Neural progenitor cell (in vitro differentiated cells): ENCODE results near the gene HYPK. TPM values are rescaled to one million over a fixed set of nuclear protein-coding genes. Genes with fewer than 3 reads are reported as not detected.

ENCODE experiments used
- DNase-seq: peaks from one replicate; pipeline ENCODE4 v3.0.0-alpha.2; 2016; ENCODE audit warnings: low spot score
- H2AFZ ChIP-seq: fragments of 200-600 bp; sonication (generic); replicated peaks from 2 replicates; pipeline ENCODE4 v1.6.1; 2016; ENCODE audit warnings: antibody characterized with exemption
- H3F3A ChIP-seq: fragments of 200-600 bp; sonication (generic); 2 replicates; pipeline ENCODE4 v1.6.1; 2016; ENCODE audit warnings: antibody characterized with exemption, low read depth
- H3K27ac ChIP-seq: fragments of 200-600 bp; sonication (generic); 2 replicates; pipeline ENCODE4 v1.5.1; 2016; ENCODE audit warnings: mild to moderate bottlenecking
- H3K27me3 ChIP-seq: fragments of 200-600 bp; sonication (generic); 2 replicates; pipeline ENCODE4 v1.6.1; 2016; ENCODE audit warnings: mild to moderate bottlenecking, moderate library complexity
- H3K36me3 ChIP-seq: fragments of 200-600 bp; sonication (generic); 2 replicates; pipeline ENCODE4 v1.5.1; 2016
- H3K4me1 ChIP-seq: fragments of 200-600 bp; sonication (generic); 2 replicates; pipeline ENCODE4 v1.6.1; 2016; ENCODE audit warnings: mixed run types
- H3K4me2 ChIP-seq: fragments of 200-600 bp; sonication (generic); 2 replicates; pipeline ENCODE4 v1.6.1; 2016
- H3K4me3 ChIP-seq: fragments of 200-600 bp; sonication (generic); 2 replicates; pipeline ENCODE4 v1.5.1; 2016
- H3K79me2 ChIP-seq: fragments of 200-600 bp; sonication (generic); 2 replicates; pipeline ENCODE4 v1.6.1; 2016; ENCODE audit warnings: low read depth
- H3K9ac ChIP-seq: fragments of 200-600 bp; sonication (generic); 2 replicates; pipeline ENCODE4 v1.6.1; 2016
- H3K9me3 ChIP-seq: fragments of 200-600 bp; sonication (generic); 2 replicates; pipeline ENCODE4 v1.5.1; 2016; ENCODE audit warnings: low read depth
- H4K20me1 ChIP-seq: fragments of 200-600 bp; sonication (generic); 2 replicates; pipeline ENCODE4 v1.6.1; 2016; ENCODE audit warnings: low read depth
- H3K27ac Mint-ChIP-seq: 3 replicates; pipeline ENCODE4 v1.8.0; 2021; ENCODE audit warnings: mixed read lengths
- H3K27me3 Mint-ChIP-seq: 2 replicates; pipeline ENCODE4 v1.8.0; 2022; ENCODE audit warnings: low read depth, mild to moderate bottlenecking, inconsistent platforms, moderate library complexity, mixed read lengths; ENCODE audit not compliant: insufficient read depth
- H3K36me3 Mint-ChIP-seq: 3 replicates; pipeline ENCODE4 v1.8.0; 2021; ENCODE audit warnings: mixed read lengths
- H3K4me1 Mint-ChIP-seq: 3 replicates; pipeline ENCODE4 v1.8.0; 2021; ENCODE audit warnings: mixed read lengths
- H3K4me3 Mint-ChIP-seq: 3 replicates; pipeline ENCODE4 v1.8.0; 2021; ENCODE audit warnings: mild to moderate bottlenecking, moderate library complexity, mixed read lengths
- H3K9me3 Mint-ChIP-seq: 3 replicates; pipeline ENCODE4 v1.8.0; 2020; ENCODE audit warnings: mixed read lengths
- EZH2phosphoT487 ChIP-seq: fragments of 200-600 bp; sonication (generic); IDR thresholded peaks from 2 replicates; pipeline ENCODE4 v1.6.1; 2017; ENCODE audit warnings: antibody characterized with exemption
- microRNA counts: library from miRNA; unstranded; fragments of <30 nt; microRNA quantifications from one replicate; lab custom pipeline; 2016
- microRNA-seq: library from miRNA; unstranded; fragments of <30 nt; microRNA quantifications from one replicate; pipeline ENCODE4, GENCODE V29; 2016
- small RNA-seq: library from RNA; depleted of rRNA; stranded (forward); fragments of <200 nt; gene quantifications from one replicate; pipeline ENCODE3, GENCODE V24; 2015
- total RNA-seq: library from RNA; depleted of rRNA; stranded (reverse); fragments of >200 nt; gene quantifications from 2 replicates; pipeline ENCODE4 v1.2.3, GENCODE V29; 2015; ENCODE audit warnings: low replicate concordance
- TF ChIP-seq, protein P1 (sequence below): fragments of 200-600 bp; sonication (generic); IDR thresholded peaks from 2 replicates; pipeline ENCODE4 v1.5.1; 2017; ENCODE audit warnings: antibody characterized with exemption, mild to moderate bottlenecking

The HYPK gene
- total RNA-seq, 1 donor from 2014 or later, result 8.3 TPM

DNA sequence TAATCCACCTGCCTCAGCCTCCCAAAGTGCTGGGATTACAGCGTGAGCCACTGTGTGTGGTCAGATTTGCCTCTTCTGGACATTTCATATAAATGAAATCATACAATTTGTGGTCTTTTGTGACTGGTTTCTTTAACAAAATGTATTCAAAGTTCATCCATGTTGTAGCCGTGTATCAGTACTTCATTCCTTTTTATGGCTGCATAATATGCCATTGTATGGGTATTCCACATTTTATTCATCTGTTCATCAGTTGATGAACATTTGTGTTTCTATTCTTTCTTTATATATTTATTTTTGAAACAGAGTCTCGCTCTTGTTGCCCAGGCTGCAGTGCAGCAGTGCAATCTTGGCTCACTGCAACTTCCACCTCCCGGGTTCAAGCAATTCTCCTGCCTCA is 52.2 kb downstream of the HYPK start:
- H3K4me3 Mint-ChIP-seq, result no peak overlapping the region

More for the DNA sequence above, 52.2 kb downstream of the HYPK start:
- Histone ChIP-seq H2AFZ (no peak overlapping the region), H3K27ac (no peak overlapping the region), H3K9me3 (no peaks in the 10 kb centered on the region), H3K36me3 (peaks cover 9% of the 10 kb centered on the region), H3K4me3 (no peak overlapping the region), H3K27me3 (no peaks in the 10 kb centered on the region), H3K4me2 (no peak overlapping the region), H4K20me1 (no peaks in the 10 kb centered on the region), H3K9ac (no peak overlapping the region), H3K4me1 (no peaks in the 10 kb centered on the region), H3K79me2 (no peaks in the 10 kb centered on the region), H3F3A (peaks cover 6% of the 10 kb centered on the region)
- TF ChIP-seq, protein P1, sequence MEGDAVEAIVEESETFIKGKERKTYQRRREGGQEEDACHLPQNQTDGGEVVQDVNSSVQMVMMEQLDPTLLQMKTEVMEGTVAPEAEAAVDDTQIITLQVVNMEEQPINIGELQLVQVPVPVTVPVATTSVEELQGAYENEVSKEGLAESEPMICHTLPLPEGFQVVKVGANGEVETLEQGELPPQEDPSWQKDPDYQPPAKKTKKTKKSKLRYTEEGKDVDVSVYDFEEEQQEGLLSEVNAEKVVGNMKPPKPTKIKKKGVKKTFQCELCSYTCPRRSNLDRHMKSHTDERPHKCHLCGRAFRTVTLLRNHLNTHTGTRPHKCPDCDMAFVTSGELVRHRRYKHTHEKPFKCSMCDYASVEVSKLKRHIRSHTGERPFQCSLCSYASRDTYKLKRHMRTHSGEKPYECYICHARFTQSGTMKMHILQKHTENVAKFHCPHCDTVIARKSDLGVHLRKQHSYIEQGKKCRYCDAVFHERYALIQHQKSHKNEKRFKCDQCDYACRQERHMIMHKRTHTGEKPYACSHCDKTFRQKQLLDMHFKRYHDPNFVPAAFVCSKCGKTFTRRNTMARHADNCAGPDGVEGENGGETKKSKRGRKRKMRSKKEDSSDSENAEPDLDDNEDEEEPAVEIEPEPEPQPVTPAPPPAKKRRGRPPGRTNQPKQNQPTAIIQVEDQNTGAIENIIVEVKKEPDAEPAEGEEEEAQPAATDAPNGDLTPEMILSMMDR, result no peak
- TF ChIP-seq EZH2phosphoT487, result no peak
- Mint-ChIP-seq H3K36me3 (peaks cover 12% of the 10 kb centered on the region), H3K27ac (no peak overlapping the region), H3K27me3 (no peaks in the 10 kb centered on the region), H3K4me1 (no peaks in the 10 kb centered on the region), H3K9me3 (no peaks in the 10 kb centered on the region)
- no peak for DNase-seq

MicroRNAs within 50 kb of the gene (microRNA counts, 767-probe panel; counts per million panel counts)
- microRNA hsa-miR-1282 (lab: Ali Mortazavi, UCI), result 460 counts per million, percentile 90 among the panel's probes with 10 or more counts

Small RNA genes within 50 kb of the gene (microRNA-seq; reads per million reads assigned to microRNA genes)
- gene MIR1282, result not detected

Small RNA genes within 50 kb of the gene (small RNA-seq; reads per million reads assigned to genes)
- not detected for gene MIR1282

Other genes with a start within 250 kb of the HYPK start
- gene PPIP5K1, start 210.4 kb upstream of the HYPK start, total RNA-seq, result 17.0 and 35.6 TPM in 2 replicates
- 4.4 and 4.6 TPM in 2 replicates for gene CKMT1B, start 206.6 kb upstream of the HYPK start, total RNA-seq
- 0.09 and 1.7 TPM in 2 replicates for gene STRC, start 181.8 kb upstream of the HYPK start, total RNA-seq
- 1.1 and 1.5 TPM in 2 replicates for gene CATSPER2, start 151.8 kb upstream of the HYPK start, total RNA-seq
- gene CKMT1A, start 106.7 kb upstream of the HYPK start, total RNA-seq, result 1.7 and 2.3 TPM in 2 replicates
- 198 and 315 TPM in 2 replicates for gene PDIA3, start 54.2 kb upstream of the HYPK start, total RNA-seq
- gene ELL3, start 23.6 kb upstream of the HYPK start, total RNA-seq, result 3.1 and 5.1 TPM in 2 replicates
- 249 and 430 TPM in 2 replicates for gene SERF2, start 8.3 kb upstream of the HYPK start, total RNA-seq
- 0.50 TPM in 1 of 2 replicates, not detected in the other for gene SERINC4, start 379 bp upstream of the HYPK start, total RNA-seq
- gene MFAP1, start 24.1 kb downstream of the HYPK start, total RNA-seq, result 42.4 and 47.3 TPM in 2 replicates
- gene WDR76, start 26.4 kb downstream of the HYPK start, total RNA-seq, result 31.5 and 32.6 TPM in 2 replicates